Measurements from ENCODE around the gene MIGA1. TPM values are rescaled to one million over a fixed set of nuclear protein-coding genes. Genes with fewer than 3 reads are reported as not detected.
"Not testable (repeated sequence)": the region's sequence is repeated elsewhere in the genome, so short reads cannot be mapped to it uniquely, and the experiment has no call there.

MIGA1 gene
- total and polyA plus RNA-seq, 2 of the 13 experiments (the other 11 are each of a cell fraction or from before 2014, with no cell fraction given), result 3.8 to 6.6 TPM

- H3K9me3 ChIP-seq (ENCODE audit: low read length); H3K4me3 ChIP-seq (replicated peaks in 1 of 3; ENCODE audit: insufficient read depth in 1 of 3, low read depth in 2 of 3, low read length in 3 of 3); H4K20me1 ChIP-seq (ENCODE audit: insufficient read depth, low read length); FAIRE-seq; BruUV-seq (replicated peaks); H3K27me3 ChIP-seq (ENCODE audit: control insufficient read depth in 1 of 2, insufficient read depth in 2 of 2, low read length in 2 of 2); H3K79me2 ChIP-seq (ENCODE audit: insufficient read depth, low read length); POLR2A ChIA-PET; H3K27ac ChIP-seq (ENCODE audit: extremely low read length, insufficient read depth, low read length); ATAC-seq; intact Hi-C loops (cut with micrococcal nuclease; ENCODE audit: unreplicated experiment); DNase-seq (ENCODE audit: low spot score); CTCF ChIA-PET (ENCODE audit: low intra/inter-chr PET ratio, low total read pairs); H3K9ac ChIP-seq (ENCODE audit: insufficient read depth, low read depth, low read length); H2AFZ ChIP-seq (ENCODE audit: low read length); H3K4me2 ChIP-seq (ENCODE audit: low read depth, low read length): not testable (repeated sequence)
- 100% methylated on average over 1 of the region's 2 CpGs for WGBS (ENCODE audit: low lambda C conversion rate)
- in situ Hi-C loops (cut with HindIII; ENCODE audit: extremely low pct_ligation_motif_present, low pct_unique_long_range_greater_than_20kb), result loop anchor here (10.0 kb wide), 1 partner anchor 59 kb away; no protein-coding TSS in a partner anchor
- H3K36me3 ChIP-seq (replicated peaks in 1 of 2; ENCODE audit: control insufficient read depth in 1 of 2, insufficient read depth in 2 of 2, low read length in 2 of 2), result peaks cover 0 to 10% of the 10 kb centered on the region in 2 experiments; a peak in 1 of 5 replicates
- H3K4me1 ChIP-seq (ENCODE audit: insufficient read depth, low read length), result peaks cover 10% of the 10 kb centered on the region; the same call in 1 of the 2 replicates
Measured at GRCh38 chr1:77786093-77786741, 6.8 kb downstream of the MIGA1 start.

GRCh38 chr1:77794550-77794949 lies 15.1 kb downstream of the MIGA1 start:
- 92% methylated on average over 3 of the region's 3 CpGs for WGBS (ENCODE audit: low lambda C conversion rate)
- CTCF ChIA-PET (ENCODE audit: low intra/inter-chr PET ratio, low total read pairs), result no interaction called here
- no TSS peak for BruUV-seq (replicated peaks)

More at GRCh38 chr1:77794550-77794949, 15.1 kb downstream of the MIGA1 start:
- TF ChIP-seq SP2 (CRISPR knock-in tag; IDR thresholded peaks at IDR 0.05) (no peak), ZNF724P (CRISPR knock-in tag; IDR thresholded peaks at IDR 0.05; ENCODE audit: borderline replicate concordance) (no peak), REPIN1 (CRISPR knock-in tag; IDR thresholded peaks at IDR 0.05; ENCODE audit: borderline replicate concordance, low read depth) (no peak), BORCS8-MEF2B (CRISPR knock-in tag; IDR thresholded peaks at IDR 0.05) (no peak), U2AF1 (optimal IDR thresholded peaks at IDR 0.05; ENCODE audit: low read depth, low read length) (no peak), ZNF772 (CRISPR knock-in tag; IDR thresholded peaks at IDR 0.05) (no peak), TCF12 (IDR thresholded peaks at IDR 0.05) (no peak), TCF12 (CRISPR knock-in tag; IDR thresholded peaks at IDR 0.05) (no peak), ZNF891 (CRISPR knock-in tag; IDR thresholded peaks at IDR 0.05) (no peak), DZIP1 (CRISPR knock-in tag; IDR thresholded peaks at IDR 0.05) (no peak), FOXA3 (CRISPR knock-in tag; IDR thresholded peaks at IDR 0.05) (no peak)
- no peak overlapping the region for H3K27ac ChIP-seq (ENCODE audit: extremely low read length, insufficient read depth, low read length)
- H3K4me3 ChIP-seq (replicated peaks in 1 of 3; ENCODE audit: insufficient read depth in 1 of 3, low read depth in 2 of 3, low read length in 3 of 3), result no peak overlapping the region
- in situ Hi-C loops (cut with HindIII; ENCODE audit: extremely low pct_ligation_motif_present, low pct_unique_long_range_greater_than_20kb) (no loop called here), intact Hi-C loops (cut with micrococcal nuclease; ENCODE audit: unreplicated experiment) (no loop called here)
- no peak overlapping the region for H2AFZ ChIP-seq (ENCODE audit: low read length)
- H3K9me3 ChIP-seq (ENCODE audit: low read length), result no peaks in the 10 kb centered on the region
- H3K4me2 ChIP-seq (ENCODE audit: low read depth, low read length), result no peak overlapping the region
- H3K9ac ChIP-seq (ENCODE audit: insufficient read depth, low read depth, low read length), result no peak overlapping the region
- FAIRE-seq (no peak), DNase-seq (ENCODE audit: low spot score) (no peak), ATAC-seq (no peak)
- peaks cover 19% of the 10 kb centered on the region for H3K4me1 ChIP-seq (ENCODE audit: insufficient read depth, low read length)
- H4K20me1 ChIP-seq (ENCODE audit: insufficient read depth, low read length), result no peaks in the 10 kb centered on the region
- POLR2A ChIA-PET, result interaction anchor here (1.0 kb wide), 1 partner anchor 15 kb away, joined by 5 read pairs; the partner anchor contains the start of gene MIGA1
- no peaks in the 10 kb centered on the region for H3K27me3 ChIP-seq (ENCODE audit: control insufficient read depth in 1 of 2, insufficient read depth in 2 of 2, low read length in 2 of 2)
- peaks cover 1 to 2% of the 10 kb centered on the region in 2 experiments; a peak in 1 of 5 replicates for H3K36me3 ChIP-seq (replicated peaks in 1 of 2; ENCODE audit: control insufficient read depth in 1 of 2, insufficient read depth in 2 of 2, low read length in 2 of 2)
- peaks cover 2% of the 10 kb centered on the region for H3K79me2 ChIP-seq (ENCODE audit: insufficient read depth, low read length)

Measured in HepG2 (cell line).